ENCODE measurements around the gene ABCC6.
"Not testable (repeated sequence)": the region's sequence is repeated elsewhere in the genome, so short reads cannot be mapped to it uniquely, and the experiment has no call there.

ABCC6 gene

DNA sequence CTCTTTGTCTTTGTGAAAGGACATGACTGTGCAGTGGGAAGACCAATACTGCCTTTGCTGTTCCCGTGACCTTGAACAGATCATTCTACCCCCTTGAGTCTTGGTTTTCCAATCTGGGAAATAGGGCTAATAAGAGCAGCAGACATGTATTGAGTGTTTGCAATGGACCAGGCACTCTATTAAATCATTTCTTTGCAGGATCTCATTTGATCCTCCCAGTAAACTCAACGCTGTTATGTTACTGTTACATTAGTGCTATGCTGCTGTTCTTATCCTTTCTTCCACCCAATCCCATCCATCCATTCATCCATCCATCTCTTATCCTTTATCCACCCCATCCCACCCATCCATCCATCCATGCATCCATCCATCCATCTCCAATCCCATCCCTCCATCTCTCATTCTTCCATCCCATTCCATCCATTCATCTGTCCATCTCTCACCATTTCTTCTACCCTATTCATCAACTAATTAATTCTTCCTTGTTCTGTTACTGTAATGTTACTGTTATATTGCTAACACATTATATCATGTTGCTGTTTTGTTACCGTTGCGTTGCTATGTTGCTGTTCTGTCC lies 65.1 kb downstream of the ABCC6 start:
- DNase-seq = no peak

DNA sequence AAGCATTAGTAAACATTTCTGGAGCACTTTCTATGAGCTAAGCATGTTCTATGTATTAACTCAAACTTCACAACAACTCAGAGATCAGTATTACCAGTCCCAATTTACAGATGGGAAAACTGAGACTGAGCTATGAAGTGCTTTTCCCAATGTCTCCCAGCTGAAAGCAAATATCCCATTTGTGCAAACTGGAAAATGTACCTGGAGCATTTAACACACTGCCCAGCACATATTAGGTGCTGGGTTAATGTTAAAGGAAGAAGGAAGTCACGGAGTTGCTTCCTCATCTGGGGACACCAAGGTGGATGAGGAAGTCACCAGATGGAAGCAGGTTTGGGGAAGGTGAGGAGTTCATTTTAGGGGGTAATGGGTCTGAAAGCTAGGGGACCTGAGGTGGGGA lies 66.1 kb downstream of the ABCC6 start:
- no peak for DNase-seq

DNA sequence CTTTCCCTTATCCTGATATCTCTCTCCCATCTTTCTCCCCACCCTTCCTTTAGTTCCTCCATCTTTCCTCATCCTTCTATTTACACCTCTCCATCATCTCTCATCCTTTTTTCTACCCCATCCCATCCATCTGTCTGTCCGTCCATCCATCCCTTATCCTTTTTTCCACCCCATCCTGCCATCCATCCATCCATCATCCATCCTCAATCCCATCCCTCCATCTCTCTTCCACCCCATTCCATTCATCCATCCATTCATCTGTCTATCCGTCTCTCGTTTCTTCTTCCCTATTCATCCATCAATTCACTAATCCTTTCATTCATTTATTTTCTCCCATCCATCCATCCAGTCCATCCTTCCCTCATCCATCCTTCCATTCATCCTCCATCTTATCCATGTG lies 68.1 kb downstream of the ABCC6 start:
- no peak for DNase-seq

DNA sequence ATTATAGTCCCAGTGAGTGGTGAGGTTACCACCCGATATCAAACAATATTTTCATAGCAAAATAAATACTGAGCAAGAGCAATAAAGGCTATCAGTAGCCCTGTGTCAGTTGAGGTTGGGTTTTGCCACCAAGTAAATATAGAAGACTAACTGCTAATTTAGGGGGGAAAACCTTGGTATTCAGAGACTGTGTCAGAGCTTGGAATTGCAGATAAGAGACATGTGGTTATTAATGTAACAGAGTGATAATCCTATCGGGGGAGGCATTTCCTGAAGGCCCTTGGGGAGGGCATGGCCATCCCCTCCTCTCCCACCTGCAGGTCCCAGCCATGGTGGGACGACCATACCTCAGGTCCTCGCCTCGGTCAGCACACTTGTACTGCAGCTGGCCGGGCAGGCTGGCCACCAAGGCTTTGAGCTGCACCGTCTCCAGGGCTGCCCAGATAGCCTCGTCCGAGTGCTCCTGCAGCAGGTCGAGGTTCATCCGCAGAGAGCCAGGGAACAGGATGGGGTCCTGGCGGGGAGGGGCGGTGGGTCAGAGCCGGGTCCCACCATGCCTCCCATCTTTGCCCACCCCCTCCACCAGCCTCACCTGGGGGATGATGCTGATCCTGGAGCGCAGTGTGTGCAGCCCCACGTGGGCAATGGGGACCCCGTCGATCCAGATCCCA lies 68.9 kb downstream of the ABCC6 start:
- DNase-seq = no peak

DNA sequence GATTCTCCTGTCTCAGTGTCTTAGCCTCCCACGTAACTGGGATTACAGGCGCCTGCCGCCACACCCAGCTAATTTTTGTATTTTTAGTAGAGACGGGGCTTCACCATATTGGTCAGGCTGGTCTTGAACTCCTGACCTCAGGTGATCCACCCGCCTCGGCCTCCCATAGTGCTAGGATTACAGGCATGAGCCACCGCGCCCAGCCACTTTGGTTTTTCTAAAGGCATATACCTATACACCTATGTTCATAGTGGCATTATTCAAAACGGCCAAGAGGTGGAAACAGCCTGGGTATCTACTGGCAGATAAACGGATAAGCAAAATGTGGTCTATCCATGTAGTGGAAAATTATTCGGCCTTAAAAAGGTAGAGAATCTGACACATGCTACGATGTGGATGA lies 70.3 kb downstream of the ABCC6 start:
- not testable (repeated sequence) for DNase-seq

DNA sequence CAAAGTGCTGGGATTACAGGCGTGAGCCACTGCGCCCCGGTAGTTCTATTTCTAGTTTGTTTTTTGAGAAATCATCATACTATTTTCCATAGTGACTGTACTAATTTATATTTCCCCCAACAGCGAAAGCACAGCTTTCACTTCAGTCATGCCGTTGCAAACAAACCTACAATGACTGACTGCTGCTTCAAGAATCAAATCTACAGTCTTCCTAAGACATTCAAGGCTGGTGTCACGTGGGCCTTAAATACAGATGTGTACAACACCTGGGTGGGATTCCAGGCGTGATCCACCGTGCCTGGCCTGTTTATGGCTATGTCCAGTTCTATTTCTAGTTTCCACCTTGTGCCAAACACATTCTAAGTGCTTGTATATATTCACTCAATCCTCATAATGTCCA lies 72.0 kb downstream of the ABCC6 start:
- no peak for DNase-seq

DNA sequence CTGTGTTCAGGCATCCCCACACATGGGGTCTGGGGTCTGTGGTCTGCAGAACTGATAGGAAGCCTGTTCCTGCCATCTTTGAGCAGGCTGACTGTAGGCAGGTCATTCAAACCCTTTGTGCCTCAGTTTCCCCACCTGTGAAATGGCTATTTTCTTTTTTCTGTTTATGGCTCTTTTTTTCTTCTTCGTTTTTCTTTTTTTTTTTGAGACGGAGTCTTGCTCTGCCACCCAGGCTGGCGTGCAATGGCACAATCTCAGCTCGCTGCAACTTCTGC lies 72.5 kb downstream of the ABCC6 start:
- no peak for DNase-seq

DNA sequence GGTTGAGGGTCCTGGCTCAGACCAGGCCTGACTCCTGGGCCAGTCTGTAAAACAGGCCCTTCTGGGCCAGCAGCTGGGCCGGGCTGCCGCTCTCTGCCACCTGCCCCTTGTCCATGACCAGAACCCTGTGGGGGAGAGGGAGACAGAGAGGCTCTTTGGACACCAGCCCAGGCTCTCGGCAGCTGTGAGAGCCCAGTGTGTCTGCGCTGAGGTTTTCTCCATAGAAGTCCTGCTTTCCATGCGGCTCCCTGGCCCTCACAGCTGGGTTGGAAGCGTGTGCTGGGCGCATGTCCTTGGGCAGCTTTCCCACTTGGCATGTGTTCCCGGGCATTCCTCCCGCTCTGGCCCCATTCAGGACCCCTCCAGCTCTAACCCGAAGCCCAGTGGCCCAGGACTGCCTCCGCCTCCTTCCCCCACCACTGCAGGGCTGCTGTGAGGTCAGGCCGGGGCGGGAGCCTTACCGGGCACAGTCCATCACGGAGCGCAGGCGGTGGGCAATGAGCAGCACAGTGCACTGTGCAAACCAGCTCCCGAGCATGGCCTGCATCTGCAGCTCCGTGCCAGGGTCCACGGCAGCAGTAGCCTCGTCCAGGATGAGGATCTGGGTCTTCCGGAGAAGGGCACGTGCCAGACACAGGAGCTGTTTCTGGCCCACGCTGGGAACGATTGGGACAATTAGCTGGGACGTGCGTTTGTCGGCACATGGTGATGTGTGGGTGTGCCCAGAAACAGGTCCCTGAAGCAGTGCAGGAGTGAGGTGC lies 73.0 kb downstream of the ABCC6 start:
- no peak for DNase-seq

GRCh38 chr16:16149710-16150116 lies 73.6 kb downstream of the ABCC6 start:
- no peak for DNase-seq

DNA sequence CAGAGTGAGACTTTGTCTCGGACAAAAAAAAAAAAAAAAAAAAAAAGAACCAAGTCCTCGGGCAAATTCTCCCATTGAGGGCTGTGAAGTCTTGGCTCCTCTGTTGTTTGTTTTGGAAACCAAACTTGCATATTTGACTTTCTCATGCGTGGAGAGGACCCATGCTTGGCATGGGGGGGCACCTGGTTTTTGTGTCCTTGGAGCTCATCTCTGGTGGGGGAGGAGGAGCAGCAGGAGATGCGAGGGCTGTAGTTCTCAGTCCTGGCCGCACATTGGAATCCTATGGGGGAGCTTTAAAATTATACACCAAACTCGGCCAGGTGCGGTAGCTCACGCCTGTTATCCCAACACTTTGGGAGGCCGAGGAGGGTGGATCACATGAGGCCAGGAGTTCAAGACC lies 74.5 kb downstream of the ABCC6 start:
- no peak for DNase-seq

- not testable (repeated sequence) for DNase-seq
Measured at GRCh38 chr16:16148000-16148599, 75.2 kb downstream of the ABCC6 start.

- no peak for DNase-seq
Measured at GRCh38 chr16:16147316-16147999, 75.8 kb downstream of the ABCC6 start.

DNA sequence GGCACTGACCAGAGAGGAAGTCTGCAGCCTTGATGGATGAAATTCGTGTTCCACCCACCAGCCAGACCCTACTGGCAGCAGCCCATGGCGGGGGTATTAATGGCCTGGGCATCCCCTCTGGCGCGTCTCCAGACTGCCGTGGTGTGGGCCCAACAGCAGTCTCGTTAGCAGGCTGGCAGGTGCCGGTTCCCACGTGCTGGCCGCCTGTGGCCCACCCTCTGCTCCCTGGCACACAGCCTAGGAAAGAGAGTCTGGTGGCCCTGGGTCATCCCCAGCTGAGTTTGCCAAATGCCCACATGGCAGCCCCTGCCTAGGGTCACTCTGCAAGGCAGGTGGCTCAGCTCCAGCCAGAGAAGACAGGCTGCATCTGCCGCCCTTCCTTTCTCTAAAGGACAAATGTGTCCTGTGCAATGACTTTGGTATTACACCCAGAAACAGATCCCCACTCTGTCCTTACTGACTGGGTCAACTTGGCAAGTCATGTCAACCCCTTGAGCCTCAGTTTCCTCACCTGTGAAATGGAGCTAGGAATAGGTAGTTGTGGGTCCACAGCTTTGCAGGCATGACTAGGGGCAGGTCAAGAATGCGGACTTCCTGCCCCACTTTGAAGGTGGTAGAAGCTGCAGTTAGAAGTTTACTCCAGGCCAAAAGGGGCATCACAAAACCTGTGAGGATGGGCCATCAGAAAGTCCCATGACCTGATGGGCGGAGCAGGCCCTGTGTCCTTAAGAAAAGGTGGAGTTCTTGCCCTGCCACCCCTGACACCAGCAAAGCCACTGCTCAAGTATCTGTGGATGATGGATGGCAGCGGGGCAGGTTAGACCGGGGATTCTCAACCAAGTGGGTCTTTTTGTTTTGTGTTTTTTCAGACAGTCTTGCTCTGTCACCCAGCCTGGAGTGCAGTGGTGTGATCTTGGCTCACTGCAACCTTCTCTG lies 76.6 kb downstream of the ABCC6 start:
- DNase-seq = no peak

- DNase-seq = no peak
Measured at GRCh38 chr16:16145286-16145685, 78.0 kb downstream of the ABCC6 start.

DNA sequence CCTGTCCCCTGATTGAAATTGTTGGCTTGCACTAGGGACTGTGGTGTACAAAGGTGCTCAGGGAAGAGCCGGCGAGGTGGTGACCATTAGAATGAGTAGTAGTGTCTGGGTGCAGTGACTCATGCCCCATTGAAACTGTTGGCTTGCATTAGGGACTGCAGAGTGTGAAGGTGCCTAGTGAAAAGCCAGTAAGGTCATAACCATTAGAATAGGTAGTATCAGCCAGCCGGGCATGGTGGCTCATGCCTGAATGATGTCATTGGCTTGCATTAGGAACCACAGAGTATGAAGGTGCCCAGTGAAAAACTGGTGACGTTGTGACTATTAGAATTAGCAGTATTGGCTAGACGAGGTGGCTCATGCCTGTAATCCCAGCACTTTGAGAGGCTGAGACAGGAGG lies 78.9 kb downstream of the ABCC6 start:
- DNase-seq = no peak

- DNase-seq = no peak
Measured at GRCh38 chr16:16143931-16144330, 79.4 kb downstream of the ABCC6 start.

DNA sequence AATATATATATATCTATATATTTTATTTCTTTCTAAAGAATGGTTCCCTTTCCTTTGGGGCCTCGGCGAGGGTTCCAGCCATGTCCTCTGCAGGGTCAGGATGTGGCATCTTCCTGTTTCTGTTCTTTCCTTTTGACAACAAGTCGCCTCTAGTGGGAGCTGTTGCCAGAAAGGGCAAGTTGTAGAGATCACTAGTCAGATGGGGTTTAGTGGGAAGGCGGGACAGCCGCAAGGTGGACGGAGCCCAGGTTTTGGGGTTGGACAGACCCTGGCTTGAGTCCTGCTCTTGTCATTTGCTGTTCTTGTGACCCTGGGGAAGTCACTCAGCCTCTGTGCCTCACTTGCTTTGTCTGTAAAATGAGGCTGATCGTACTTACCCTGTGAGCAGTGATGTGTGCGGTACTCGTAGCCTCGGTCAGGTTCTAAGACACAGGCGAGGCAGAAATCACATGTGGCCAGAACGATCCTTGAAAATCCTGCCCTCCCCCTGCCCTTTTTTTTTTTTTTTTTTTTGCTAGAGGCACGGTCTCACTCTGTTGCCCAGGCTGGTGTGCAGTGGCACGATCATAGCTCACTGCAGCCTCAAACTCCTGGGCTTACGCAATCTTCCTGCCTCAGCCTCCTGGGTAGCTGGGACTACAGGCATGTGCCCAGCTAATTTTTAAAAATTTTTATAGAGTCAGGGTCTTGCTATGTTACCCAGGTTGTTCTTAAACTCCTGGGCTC lies 80.1 kb downstream of the ABCC6 start:
- no peak for DNase-seq

DNA sequence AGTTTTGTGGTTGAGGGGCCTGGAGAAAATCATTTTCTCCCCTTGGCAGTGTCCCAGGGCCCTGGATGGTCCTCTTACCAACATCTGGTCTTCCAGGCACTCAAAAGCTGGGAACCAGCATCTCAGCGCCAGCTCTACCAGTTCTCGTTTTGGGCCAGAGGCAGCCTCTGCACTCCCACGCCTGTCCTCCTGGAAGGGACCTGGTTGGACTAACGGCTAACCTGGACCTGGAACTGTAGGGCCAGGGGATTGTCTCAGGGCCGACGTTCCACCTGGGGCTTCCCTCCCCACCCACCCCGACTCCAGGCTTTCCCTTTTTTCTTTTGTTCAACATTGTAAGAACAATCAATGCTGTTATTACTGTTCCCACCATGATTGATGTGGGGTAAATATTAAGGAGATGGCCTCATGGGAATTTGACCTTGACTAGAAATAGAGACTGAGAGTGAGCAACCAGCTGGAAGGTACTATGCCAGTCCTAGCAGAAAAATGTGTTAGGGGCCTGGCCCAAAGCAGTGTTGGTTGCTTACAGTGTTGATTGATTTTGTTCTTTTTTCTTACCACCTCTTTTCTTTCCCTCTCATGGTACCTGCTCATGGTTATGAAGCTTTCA lies 81.4 kb downstream of the ABCC6 start:
- no peak for DNase-seq

DNA sequence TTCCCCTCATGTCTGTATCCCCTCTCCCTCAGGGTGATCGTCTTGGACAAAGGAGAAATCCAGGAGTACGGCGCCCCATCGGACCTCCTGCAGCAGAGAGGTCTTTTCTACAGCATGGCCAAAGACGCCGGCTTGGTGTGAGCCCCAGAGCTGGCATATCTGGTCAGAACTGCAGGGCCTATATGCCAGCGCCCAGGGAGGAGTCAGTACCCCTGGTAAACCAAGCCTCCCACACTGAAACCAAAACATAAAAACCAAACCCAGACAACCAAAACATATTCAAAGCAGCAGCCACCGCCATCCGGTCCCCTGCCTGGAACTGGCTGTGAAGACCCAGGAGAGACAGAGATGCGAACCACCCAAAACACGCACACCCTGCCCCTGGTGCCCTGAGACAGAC lies 82.2 kb downstream of the ABCC6 start:
- no peak for DNase-seq

- no peak for DNase-seq
Measured at GRCh38 chr16:16140537-16140936, 82.8 kb downstream of the ABCC6 start.

DNA sequence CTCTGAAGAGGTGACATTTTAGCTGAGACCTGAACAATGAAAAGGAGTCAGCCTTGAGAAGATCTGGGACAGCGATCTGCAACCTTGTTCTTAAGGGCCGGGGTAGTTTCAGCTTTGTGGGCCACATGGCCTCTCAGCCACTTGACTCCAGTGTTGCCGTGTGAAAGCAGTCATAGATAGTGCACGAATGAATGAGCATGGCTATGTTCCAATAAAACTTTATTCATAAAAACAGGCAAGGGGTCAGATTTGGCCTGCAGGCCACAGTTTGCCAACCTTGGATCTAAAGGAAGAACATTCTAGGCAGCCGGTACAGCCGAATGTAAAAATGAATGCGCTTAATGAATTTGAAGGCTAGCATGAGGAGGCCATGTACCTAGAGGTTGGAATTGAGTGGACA lies 83.5 kb downstream of the ABCC6 start:
- no peak for DNase-seq

All from T1000 (cell line).